Hematopoietic multipotent progenitor cell treated with erythropoietin and hydrocortisone succinate and interleukin-3 and kit ligand, for 15 days (in vitro differentiated cells): ENCODE measurements around the gene CDV3.

Experiments
- DNase-seq: peaks from one replicate; pipeline ENCODE4 v3.0.0-alpha.2; 2015; ENCODE audit warnings: low spot score

Gene CDV3

DNA sequence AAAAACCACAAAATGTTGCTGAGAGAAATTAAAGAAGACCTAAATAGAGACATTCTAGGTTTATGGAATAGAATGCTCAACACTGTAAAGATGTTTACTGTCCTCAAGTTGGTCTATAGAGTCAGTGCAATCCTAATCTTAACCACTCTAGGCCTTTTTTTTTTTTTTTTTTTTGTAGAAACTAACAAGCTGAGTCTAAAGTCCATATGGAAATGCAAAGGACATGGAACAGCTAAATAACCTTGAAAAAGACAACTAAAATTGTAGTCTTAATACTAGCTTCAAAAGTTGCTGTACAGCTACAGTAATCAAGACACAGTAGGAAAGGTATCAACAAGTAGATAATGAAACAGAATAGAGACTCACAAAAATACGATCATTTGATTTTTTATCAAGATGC, 32.9 kb downstream of the CDV3 start:
- DNase-seq: no peak

DNA sequence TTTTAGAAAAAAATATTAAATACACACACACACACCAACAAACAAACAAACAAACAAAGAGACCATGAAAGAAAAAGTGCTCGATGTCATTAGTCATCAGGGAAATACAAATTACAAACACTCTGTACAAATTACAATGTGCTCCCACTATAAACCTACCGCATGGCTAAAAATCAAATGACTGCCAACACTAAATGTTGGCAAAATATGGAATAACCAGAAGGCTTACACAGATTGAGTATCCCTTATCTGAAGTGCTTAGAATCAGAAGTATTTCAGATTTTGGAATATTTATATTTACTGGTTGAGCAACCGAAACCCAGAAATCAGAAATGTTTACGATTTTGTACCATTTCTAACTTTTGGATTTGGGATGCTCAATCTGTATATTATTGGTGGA, 33.4 kb downstream of the CDV3 start:
- no peak for DNase-seq

DNA sequence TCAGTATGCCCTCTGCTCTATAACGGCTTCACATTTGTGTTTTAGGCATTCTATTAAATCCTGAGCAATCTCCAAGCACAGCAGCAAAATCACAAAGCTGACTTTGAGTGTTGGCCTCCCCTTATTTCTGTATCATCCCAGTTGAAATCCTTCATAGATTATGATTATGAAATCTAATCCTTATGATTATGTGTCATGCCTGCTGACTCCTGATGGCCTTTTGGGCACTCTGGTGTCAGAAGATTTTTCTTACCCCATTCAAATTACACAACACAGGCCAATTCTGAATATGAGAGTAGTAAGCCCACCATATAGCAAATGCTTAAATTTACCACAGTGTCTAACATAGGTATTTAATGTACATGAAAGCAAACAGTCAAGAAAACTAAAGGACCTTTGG, 34.3 kb downstream of the CDV3 start:
- no peak for DNase-seq

DNA sequence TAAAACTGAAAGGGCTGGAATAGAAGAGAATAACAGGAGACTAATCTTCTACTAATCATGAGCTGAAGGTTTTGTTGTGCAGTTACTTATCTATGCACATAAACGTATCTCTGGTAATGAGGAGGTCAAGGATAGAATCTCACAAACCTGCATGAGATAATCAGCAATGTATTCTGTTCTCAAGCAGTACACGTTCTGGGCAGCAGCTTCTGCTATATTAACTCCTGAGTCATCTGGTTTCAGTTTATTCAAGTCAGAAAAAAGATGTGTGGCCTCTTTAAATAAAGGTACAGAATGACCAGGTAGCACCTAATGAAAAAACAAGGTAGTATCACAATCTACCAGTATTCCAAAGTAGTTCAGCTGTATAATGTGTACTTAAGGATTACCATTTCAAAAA, 34.9 kb downstream of the CDV3 start:
- no peak for DNase-seq

DNA sequence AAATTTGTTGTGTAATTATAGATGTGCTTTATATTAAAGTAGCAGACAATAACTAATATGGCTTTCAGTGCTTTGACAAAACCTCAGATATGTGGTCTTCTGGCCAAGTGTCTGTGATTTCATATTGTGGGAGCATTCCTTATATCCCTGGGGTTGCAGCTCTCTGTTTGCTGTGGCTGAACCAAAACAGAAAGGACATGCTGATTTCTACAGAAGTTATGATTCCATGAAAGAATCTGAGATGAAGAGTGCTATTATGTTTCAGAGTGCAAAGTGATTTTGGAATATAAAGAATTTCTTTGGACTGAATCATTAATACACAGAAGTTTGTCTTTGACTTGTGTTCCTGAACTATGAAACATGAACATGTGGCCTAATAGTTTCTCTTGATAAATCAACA, 36.5 kb downstream of the CDV3 start:
- no peak for DNase-seq

DNA sequence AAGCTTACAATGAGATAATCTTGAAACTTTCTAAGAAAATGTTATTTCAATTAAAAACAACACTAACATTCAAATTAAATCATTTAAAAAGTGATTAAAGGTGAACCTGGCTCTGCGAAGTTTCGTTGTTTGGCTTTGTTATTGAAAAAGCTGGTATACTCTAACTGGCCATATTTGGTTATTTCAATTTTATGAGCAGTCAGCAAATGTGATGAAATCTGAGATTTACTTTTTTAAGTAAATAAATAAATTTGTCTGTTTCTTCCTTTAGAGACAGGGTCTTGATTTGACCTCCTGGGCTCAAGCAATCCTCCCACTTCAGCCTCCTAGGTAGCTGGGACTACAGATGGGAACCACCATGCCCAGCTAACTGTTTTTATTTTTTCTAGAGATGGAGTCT, 38.0 kb downstream of the CDV3 start:
- DNase-seq: no peak

DNA sequence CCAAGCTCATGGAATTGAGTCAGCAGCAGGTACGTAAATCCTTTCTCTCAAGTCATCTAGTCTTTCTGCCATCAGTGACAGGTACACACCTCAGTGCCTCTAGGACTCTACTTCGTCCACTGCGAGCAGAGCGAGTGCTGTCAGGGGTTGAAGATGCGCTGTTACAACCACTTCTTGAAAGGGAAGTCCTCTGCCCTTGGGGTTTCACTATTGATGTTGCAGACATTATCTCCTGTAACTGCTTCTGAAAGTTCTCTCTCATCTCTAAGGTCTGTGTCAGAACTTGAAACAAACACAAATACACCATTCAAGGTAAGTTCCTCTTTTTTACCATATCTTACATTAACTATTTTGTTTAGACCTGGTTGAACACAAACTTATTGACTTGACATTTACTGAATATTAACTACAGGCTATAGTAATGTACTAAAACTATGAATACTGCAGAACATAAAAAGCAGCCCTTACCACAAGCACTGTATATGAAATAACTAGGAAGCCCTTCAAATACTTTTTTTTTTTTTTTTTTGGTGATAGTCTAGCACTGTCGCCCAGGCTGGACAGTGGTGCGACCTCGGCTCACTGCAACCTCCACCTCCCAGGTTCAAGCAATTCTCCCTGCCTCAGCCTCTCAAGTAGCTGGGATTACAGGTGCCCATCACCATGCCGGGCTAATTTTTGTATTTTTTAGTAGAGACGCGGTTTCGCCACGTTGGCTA, 46.7 kb downstream of the CDV3 start:
- no peak for DNase-seq

DNA sequence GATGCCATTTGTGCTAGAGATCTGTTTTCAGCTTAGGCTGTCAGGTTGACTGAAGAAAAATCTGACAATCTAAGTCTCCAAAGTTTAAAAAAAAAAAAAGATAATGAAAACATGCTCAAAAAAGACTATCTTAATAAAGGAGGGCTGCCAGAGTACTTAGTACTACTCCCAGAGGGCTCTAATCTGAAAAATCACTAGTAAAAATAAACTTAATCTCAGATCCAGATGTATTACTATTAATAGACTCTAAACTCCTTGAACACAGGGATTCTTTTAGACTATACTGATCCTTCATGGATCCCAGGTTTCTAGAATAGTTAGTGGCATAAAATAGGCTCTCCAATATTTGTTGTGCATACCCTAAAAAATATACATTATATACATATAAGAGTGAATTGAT, 54.3 kb downstream of the CDV3 start:
- DNase-seq: no peak

DNA sequence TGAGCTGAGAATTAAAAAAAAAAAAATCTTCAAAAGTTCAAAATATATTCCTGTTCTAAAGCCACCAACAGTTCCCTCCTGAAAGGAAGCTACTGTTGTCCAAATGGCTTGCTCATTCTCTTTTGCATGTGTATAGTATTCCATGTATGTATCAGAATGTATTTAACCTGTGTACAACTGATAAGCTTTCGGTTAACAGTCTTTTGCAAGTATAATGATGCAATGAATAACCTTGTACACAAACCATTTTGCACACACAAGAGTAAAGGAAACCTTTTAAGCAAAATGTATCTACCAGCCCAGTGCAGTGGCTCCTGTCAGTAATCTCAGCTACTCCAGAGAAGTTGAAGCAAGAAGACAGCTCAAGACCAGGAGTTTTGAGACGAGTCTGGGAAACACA, 55.7 kb downstream of the CDV3 start:
- no peak for DNase-seq

DNA sequence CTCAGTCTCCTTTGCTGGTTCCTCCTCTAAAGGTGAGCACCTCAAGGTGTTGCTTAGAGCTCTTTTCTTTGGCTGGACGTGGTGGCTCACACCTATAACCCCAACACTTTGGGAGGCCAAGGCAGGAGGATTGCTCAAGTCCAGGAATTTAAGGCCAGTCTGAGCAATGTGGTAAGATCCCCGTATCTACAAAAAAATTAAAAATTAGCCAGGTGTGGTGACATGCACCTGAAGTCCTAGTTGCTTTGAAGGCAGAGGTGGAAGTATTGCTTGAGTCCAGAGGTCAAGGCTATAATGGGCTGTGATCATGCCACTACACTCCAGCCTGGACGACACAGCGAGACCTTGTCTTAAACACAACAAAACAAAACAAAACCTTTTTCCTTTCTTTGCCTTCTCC, 60.0 kb downstream of the CDV3 start:
- DNase-seq: no peak
